Esophagus (tissue), 2 donors: ENCODE measurements around the gene ATP9B. TPM values are rescaled to one million over a fixed set of nuclear protein-coding genes. Genes with fewer than 3 reads are reported as not detected.

Source experiments
- H3K27ac ChIP-seq, 2 donors: one replicate each; pipeline ENCODE4 v1.5.1; 2013; ENCODE audit warnings: low read depth in 2 of 2, mild to moderate bottlenecking in 2 of 2, inconsistent platforms in 1 of 2, low read length in 1 of 2, moderate library complexity in 1 of 2
- H3K27me3 ChIP-seq, 2 donors: one replicate each; pipeline ENCODE4 v1.6.1; 2013; ENCODE audit warnings: low read length in 2 of 2, control low read depth in 1 of 2, mild to moderate bottlenecking in 1 of 2; ENCODE audit not compliant: insufficient read depth in 2 of 2, control insufficient read depth in 1 of 2
- H3K36me3 ChIP-seq, 2 donors: one replicate each; pipeline ENCODE4 v1.6.1; 2013; ENCODE audit warnings: low read length in 1 of 2; ENCODE audit not compliant: control insufficient read depth in 2 of 2, insufficient read depth in 2 of 2
- H3K4me1 ChIP-seq, 2 donors: one replicate each; pipeline ENCODE4 v1.6.1; 2013; ENCODE audit warnings: low read length in 1 of 2; ENCODE audit not compliant: control insufficient read depth in 2 of 2, insufficient read depth in 2 of 2
- H3K4me3 ChIP-seq, 2 donors: one replicate each; pipeline ENCODE4 v1.5.1; 2013; ENCODE audit warnings: low read length in 2 of 2, mild to moderate bottlenecking in 2 of 2, low read depth in 1 of 2, moderate library complexity in 1 of 2
- H3K9me3 ChIP-seq, 2 donors: one replicate each; pipeline ENCODE4 v1.6.1; 2013; ENCODE audit warnings: mild to moderate bottlenecking in 2 of 2, low read depth in 1 of 2, low read length in 1 of 2, moderate library complexity in 1 of 2; ENCODE audit not compliant: control insufficient read depth in 2 of 2, insufficient read depth in 1 of 2
- WGBS, 2 donors: extraction: QIAGEN DNeasy Blood & Tissue Kit; methylation state at CpG; one replicate each; pipeline ENCODE4 v1.1.7; 2013; 5-methylcytosine and 5-hydroxymethylcytosine counted together
- polyA plus RNA-seq, 2 donors: library from polyadenylated mRNA; stranded (reverse); fragments of 200-250 nt; gene quantifications; one replicate each; pipeline ENCODE4 v1.2.3, GENCODE V29; 2013
- donor health status: healthy with polysubstance abuse.
- donor health status: Bipolar disorder and iron deficiency.

Gene ATP9B
- polyA plus RNA-seq, 2 donors = 9.6 to 10.5 TPM

GRCh38 chr18:79117788-79118187 lies 48.6 kb downstream of the ATP9B start:
- Histone ChIP-seq H3K9me3 (no peaks in the 10 kb centered on the region), H3K4me1 (no peaks in the 10 kb centered on the region), H3K36me3 (peaks cover 0 to 5% of the 10 kb centered on the region in 2 donors), H3K4me3 (no peak overlapping the region), H3K27me3 (no peaks in the 10 kb centered on the region), H3K27ac (no peak overlapping the region)
- WGBS, 2 donors = 59 to 68% methylated on average over 1 of the region's 1 CpG

- no peaks in the 10 kb centered on the region for H3K4me1 ChIP-seq
- H3K4me3 ChIP-seq = no peak overlapping the region
- H3K9me3 ChIP-seq = no peaks in the 10 kb centered on the region
- no peak overlapping the region for H3K27ac ChIP-seq
- WGBS, 2 donors = 96% methylated on average over 5 of the region's 5 CpGs
- no peaks in the 10 kb centered on the region for H3K27me3 ChIP-seq
- H3K36me3 ChIP-seq = peaks cover 0 to 2% of the 10 kb centered on the region in 2 donors
Observed at GRCh38 chr18:79118797-79119196, 49.6 kb downstream of the ATP9B start.

DNA sequence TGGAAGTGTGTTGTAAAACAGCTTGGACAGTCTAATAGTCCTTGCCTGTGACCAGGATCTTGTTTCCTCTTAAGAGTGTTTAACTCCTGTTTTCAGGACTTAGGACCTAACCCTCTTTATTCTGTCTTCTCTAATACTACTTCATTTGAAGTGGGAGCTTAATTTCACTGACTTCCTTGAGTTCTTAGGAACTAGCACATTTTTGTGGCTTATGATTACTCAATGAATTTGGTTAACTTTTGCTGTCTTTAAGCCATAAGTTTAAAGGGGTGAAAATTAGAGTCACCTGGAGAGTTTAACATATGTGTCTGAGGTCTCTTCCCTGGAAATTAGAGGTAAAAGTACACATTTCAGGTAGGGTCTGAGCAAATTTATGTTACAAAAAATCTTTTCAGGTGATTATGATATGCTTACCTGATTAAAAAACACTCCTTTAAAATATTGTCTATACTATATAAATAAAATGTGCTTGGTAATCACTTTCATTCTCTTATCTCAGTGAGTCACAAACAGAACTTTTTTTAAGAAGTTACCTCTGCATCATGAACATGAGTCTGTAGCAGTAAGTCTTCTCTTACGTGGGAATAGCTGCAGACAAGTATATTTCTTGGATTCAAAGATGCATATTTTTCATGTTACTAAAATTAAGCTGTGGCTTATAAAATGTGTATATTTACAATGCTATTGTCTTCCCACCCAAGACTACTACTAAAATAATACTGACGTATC lies 52.7 kb downstream of the ATP9B start:
- Histone ChIP-seq H3K36me3 (no peaks in the 10 kb centered on the region), H3K27ac (no peak overlapping the region), H3K27me3 (no peaks in the 10 kb centered on the region), H3K4me1 (no peaks in the 10 kb centered on the region), H3K9me3 (no peaks in the 10 kb centered on the region), H3K4me3 (no peak overlapping the region)
- 93 to 97% methylated on average over 2 of the region's 2 CpGs for WGBS, 2 donors

DNA sequence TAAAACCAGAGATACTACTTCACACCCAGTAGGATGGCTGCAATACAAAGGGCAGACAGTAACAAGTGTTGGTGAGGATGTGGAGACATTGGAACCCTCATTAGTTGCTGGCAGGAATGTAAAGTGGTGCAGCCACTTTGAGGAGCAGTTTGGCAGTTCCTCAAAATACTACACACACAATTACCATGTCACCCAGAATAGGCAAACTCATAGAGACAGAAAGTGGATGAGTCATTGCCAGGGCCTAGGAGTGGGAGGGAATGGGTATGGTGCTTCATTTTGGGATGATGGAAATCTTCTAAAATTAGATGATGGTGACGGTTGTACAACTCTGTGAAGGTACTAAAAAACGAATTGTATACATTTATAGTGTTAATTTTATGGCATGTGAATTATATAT lies 54.8 kb downstream of the ATP9B start:
- H3K27me3 ChIP-seq = no peaks in the 10 kb centered on the region
- H3K27ac ChIP-seq = no peak overlapping the region
- 62 to 92% methylated on average over 2 of the region's 2 CpGs for WGBS, 2 donors

GRCh38 chr18:79129120-79129519 lies 59.9 kb downstream of the ATP9B start:
- peaks cover 0 to 3% of the 10 kb centered on the region in 2 donors for H3K36me3 ChIP-seq
- H3K4me1 ChIP-seq = no peaks in the 10 kb centered on the region
- H3K4me3 ChIP-seq = no peak overlapping the region
- H3K9me3 ChIP-seq = no peaks in the 10 kb centered on the region
- H3K27me3 ChIP-seq = no peaks in the 10 kb centered on the region
- 90 to 91% methylated on average over 3 of the region's 3 CpGs for WGBS, 2 donors
- no peak overlapping the region for H3K27ac ChIP-seq

More for the DNA sequence above, 54.8 kb downstream of the ATP9B start:
- Histone ChIP-seq H3K4me3 (no peak overlapping the region), H3K36me3 (peaks cover 0 to 3% of the 10 kb centered on the region in 2 donors), H3K4me1 (no peaks in the 10 kb centered on the region), H3K9me3 (no peaks in the 10 kb centered on the region)

- H3K9me3 ChIP-seq = no peaks in the 10 kb centered on the region
- no peak overlapping the region for H3K27ac ChIP-seq
- H3K4me3 ChIP-seq = no peak overlapping the region
- WGBS, 2 donors = 84 to 85% methylated on average over 6 of the region's 6 CpGs
- no peaks in the 10 kb centered on the region for H3K27me3 ChIP-seq
- H3K4me1 ChIP-seq = no peaks in the 10 kb centered on the region
- peaks cover 0 to 3% of the 10 kb centered on the region in 2 donors for H3K36me3 ChIP-seq
Observed at GRCh38 chr18:79133724-79134123, 64.5 kb downstream of the ATP9B start.

DNA sequence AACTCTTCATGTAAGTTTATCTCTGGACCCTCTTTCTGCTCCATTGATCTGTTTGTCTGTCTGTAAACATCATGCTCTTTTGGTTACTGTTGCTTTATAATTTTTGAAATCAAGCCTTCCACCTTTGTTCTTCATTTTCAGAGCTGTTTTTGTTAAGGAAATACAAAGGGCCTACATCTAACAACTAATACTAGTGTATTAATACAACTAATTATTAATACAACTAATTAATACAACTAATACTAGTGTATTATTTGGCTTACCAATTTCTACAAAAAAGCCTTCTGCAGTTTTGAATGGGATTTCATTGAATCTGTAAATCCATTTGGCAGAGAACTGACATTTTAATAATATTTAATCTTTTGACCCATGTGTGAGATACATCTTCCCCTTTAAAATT lies 66.7 kb downstream of the ATP9B start:
- H3K4me1 ChIP-seq = no peaks in the 10 kb centered on the region
- no peak overlapping the region for H3K4me3 ChIP-seq
- H3K27me3 ChIP-seq = no peaks in the 10 kb centered on the region
- peaks cover 0 to 3% of the 10 kb centered on the region in 2 donors for H3K36me3 ChIP-seq
- H3K9me3 ChIP-seq = no peaks in the 10 kb centered on the region
- H3K27ac ChIP-seq = no peak overlapping the region

DNA sequence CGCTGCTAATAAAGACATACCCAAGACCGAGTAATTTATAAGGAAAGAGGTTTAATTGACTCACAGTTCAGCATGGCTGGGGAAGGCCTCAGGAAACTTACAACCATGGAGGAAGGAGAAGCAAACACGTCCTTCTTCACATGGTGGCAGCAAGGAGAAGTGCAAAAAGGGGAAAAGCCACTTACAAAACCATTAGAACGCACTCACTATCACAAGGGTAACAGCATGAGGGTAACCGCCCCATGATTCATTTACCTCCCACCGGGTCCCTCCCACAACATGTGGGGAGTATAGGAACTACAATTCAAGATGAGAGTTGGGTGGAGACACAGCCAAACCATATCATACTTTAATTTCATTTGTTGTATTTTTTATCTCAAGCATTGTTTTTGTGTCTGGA lies 67.5 kb downstream of the ATP9B start:
- no peaks in the 10 kb centered on the region for H3K9me3 ChIP-seq
- no peaks in the 10 kb centered on the region for H3K4me1 ChIP-seq
- H3K27me3 ChIP-seq = no peaks in the 10 kb centered on the region
- WGBS, 2 donors = 95 to 97% methylated on average over 6 of the region's 6 CpGs
- peaks cover 0 to 3% of the 10 kb centered on the region in 2 donors for H3K36me3 ChIP-seq
- no peak overlapping the region for H3K27ac ChIP-seq
- H3K4me3 ChIP-seq = no peak overlapping the region

DNA sequence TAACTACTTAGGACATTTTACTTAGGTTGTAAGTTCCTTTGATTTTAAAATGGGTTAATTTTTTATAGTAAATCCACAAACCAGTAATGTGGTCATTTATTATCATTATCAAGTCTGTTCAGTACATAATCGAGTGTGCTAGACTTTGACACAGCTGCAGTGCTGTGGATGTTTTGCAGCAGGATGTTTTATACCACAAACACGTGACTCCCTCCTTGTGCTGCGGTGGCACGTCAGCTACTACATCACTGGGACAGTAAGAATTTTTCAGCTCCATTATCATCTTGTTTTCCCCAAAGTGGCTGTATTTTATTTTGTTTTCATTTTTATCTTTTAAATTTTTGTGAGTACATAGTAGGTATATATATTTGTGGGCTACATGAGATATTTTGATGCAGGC lies 70.0 kb downstream of the ATP9B start:
- H3K9me3 ChIP-seq = no peaks in the 10 kb centered on the region
- no peak overlapping the region for H3K4me3 ChIP-seq
- H3K27ac ChIP-seq = no peak overlapping the region
- no peaks in the 10 kb centered on the region for H3K4me1 ChIP-seq
- no peaks in the 10 kb centered on the region for H3K27me3 ChIP-seq
- H3K36me3 ChIP-seq = peaks cover 0 to 3% of the 10 kb centered on the region in 2 donors
- 73 to 82% methylated on average over 4 of the region's 4 CpGs for WGBS, 2 donors

DNA sequence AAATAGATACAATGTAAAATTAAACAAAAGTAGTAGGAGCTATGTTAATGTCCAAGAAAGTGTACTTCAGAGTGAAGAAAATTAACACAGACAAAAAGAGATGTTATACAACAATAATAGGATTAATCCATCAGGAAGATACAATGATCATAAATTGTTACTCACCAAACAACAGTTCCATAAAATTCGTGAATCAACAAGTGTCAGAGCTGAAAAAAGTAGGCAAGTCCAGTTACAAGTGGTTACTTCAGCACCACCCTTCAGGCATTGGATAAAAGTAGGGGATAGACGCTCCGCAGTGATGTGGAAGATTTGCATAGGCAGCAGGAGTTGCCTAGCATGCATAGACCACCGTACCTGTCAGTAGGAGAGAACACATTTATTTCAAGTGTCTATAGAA lies 77.8 kb downstream of the ATP9B start:
- peaks cover 0 to 11% of the 10 kb centered on the region in 2 donors for H3K36me3 ChIP-seq
- H3K27me3 ChIP-seq = no peaks in the 10 kb centered on the region
- no peak overlapping the region for H3K4me3 ChIP-seq
- WGBS, 2 donors = 95 to 96% methylated on average over 4 of the region's 4 CpGs
- H3K9me3 ChIP-seq = no peaks in the 10 kb centered on the region
- H3K4me1 ChIP-seq = no peaks in the 10 kb centered on the region
- no peak overlapping the region for H3K27ac ChIP-seq
